ENCODE data around the gene MLLT10.

- TF ChIP-seq PATZ1 (CRISPR knock-in tag; IDR thresholded peaks at IDR 0.05; ENCODE audit: borderline replicate concordance): no peak
- no peak for TF ChIP-seq SNAI2 (CRISPR knock-in tag; IDR thresholded peaks at IDR 0.05)
- TF ChIP-seq TOX (CRISPR knock-in tag; IDR thresholded peaks at IDR 0.05; ENCODE audit: borderline replicate concordance): no peak
- TF ChIP-seq ARNTL (CRISPR knock-in tag; IDR thresholded peaks at IDR 0.05; ENCODE audit: borderline replicate concordance, low read depth): no peak
- TF ChIP-seq ZNF565 (CRISPR knock-in tag; conservative IDR thresholded peaks at IDR 0.05; ENCODE audit: low read depth): no peak
- no peak for TF ChIP-seq ZFP30 (CRISPR knock-in tag; IDR thresholded peaks at IDR 0.05)
- TF ChIP-seq TSHZ2 (CRISPR knock-in tag; IDR thresholded peaks at IDR 0.05): no peak
- no peak for TF ChIP-seq BACH2 (CRISPR knock-in tag; IDR thresholded peaks at IDR 0.05; ENCODE audit: borderline replicate concordance)
- TF ChIP-seq TCF4 (CRISPR knock-in tag; IDR thresholded peaks at IDR 0.05; ENCODE audit: borderline replicate concordance): no peak
- no peak for TF ChIP-seq ISL1 (CRISPR knock-in tag; IDR thresholded peaks at IDR 0.05)
- TF ChIP-seq RARB (CRISPR knock-in tag; IDR thresholded peaks at IDR 0.05): no peak
- no peak for TF ChIP-seq CREB5 (CRISPR knock-in tag; IDR thresholded peaks at IDR 0.05; ENCODE audit: low read depth)
- TF ChIP-seq OSR1 (CRISPR knock-in tag; IDR thresholded peaks at IDR 0.05): no peak
- TF ChIP-seq POU6F1 (CRISPR knock-in tag; IDR thresholded peaks at IDR 0.05; ENCODE audit: borderline replicate concordance, low read depth): no peak
Measured at GRCh38 chr10:21750424-21750823, 216.4 kb downstream of the MLLT10 start.
